Caco-2 (cell line): Measurements from ENCODE around the gene SIM2. TPM values are rescaled to one million over a fixed set of nuclear protein-coding genes. Genes with fewer than 3 reads are reported as not detected.

Experiments used
- BruUV-seq: library from RNA; stranded (reverse); fragments of 400-500 nt; replicated peaks from 2 replicates; lab custom pipeline; 2021; lab: Mats Ljungman, UMichigan
- CTCF ChIA-PET: fragments of 300-600 bp; sonication (Branson Sonifier 250); formaldehyde crosslinking; loops from one replicate; lab custom pipeline; 2022; ENCODE audit warnings: antibody characterized with exemption; lab: Charles Lee
- POLR2A ChIA-PET: fragments of 300-600 bp; sonication (Branson Sonifier 250); formaldehyde crosslinking; loops from one replicate; lab custom pipeline; 2022; ENCODE audit warnings: antibody characterized with exemption; lab: Charles Lee
- DNase-seq, 2 experiments: peaks; one replicate each; pipeline versions ENCODE4 v3.0.0 to v3.0.0-alpha.2; 2020 to 2022
- H3K27me3 ChIP-seq: replicated peaks from 2 replicates; pipeline ENCODE4 v1.6.0; 2011; ENCODE audit warnings: low read length; ENCODE audit not compliant: control insufficient read depth, insufficient read depth
- H3K36me3 ChIP-seq: 2 replicates; pipeline ENCODE4 v1.5.1; 2011; ENCODE audit warnings: low read length; ENCODE audit not compliant: control insufficient read depth, insufficient read depth
- H3K4me1 ChIP-seq: fragments of 250-450 bp; sonication (Bioruptor Pico); 2 replicates; pipeline ENCODE4 v1.5.1; 2020; ENCODE audit warnings: mild to moderate bottlenecking
- H3K4me3 ChIP-seq: 2 replicates; pipeline ENCODE4 v1.5.1; 2011; ENCODE audit warnings: low read depth, mild to moderate bottlenecking, control low read depth, low read length
- H3K9me3 ChIP-seq: fragments of 250-450 bp; sonication (Bioruptor Pico); 2 replicates; pipeline ENCODE4 v1.5.1; 2020; ENCODE audit warnings: mild to moderate bottlenecking, moderate library complexity
- H3K27ac Mint-ChIP-seq: one replicate; pipeline ENCODE4 v1.8.0; 2022; ENCODE audit warnings: mixed read lengths; ENCODE audit not compliant: unreplicated experiment
- H3K27me3 Mint-ChIP-seq: one replicate; pipeline ENCODE4 v1.8.0; 2022; ENCODE audit warnings: mixed read lengths; ENCODE audit not compliant: insufficient read depth, unreplicated experiment
- H3K36me3 Mint-ChIP-seq: one replicate; pipeline ENCODE4 v1.8.0; 2022; ENCODE audit warnings: mild to moderate bottlenecking, mixed read lengths; ENCODE audit not compliant: insufficient read depth, unreplicated experiment
- H3K4me1 Mint-ChIP-seq: one replicate; pipeline ENCODE4 v1.8.0; 2022; ENCODE audit warnings: low read depth, mixed read lengths; ENCODE audit not compliant: unreplicated experiment
- H3K4me3 Mint-ChIP-seq: one replicate; pipeline ENCODE4 v1.8.0; 2022; ENCODE audit warnings: mild to moderate bottlenecking, moderate library complexity, mixed read lengths; ENCODE audit not compliant: unreplicated experiment
- H3K9me3 Mint-ChIP-seq: one replicate; pipeline ENCODE4 v1.8.0; 2022; ENCODE audit warnings: mixed read lengths; ENCODE audit not compliant: unreplicated experiment
- CTCF ChIP-seq, 2 experiments: fragments of 200-600 bp in 1 of 2; IDR thresholded peaks; 1 replicate in 1 of 2; 2 replicates in 1 of 2; pipeline versions ENCODE4 v1.5.1 to v1.8.0; 2011 to 2022; ENCODE audit warnings: antibody characterized with exemption in 1 of 2, control low read depth in 1 of 2, inconsistent platforms in 1 of 2, low read depth in 1 of 2, low read length in 1 of 2, mild to moderate bottlenecking in 1 of 2, moderate library complexity in 1 of 2; ENCODE audit not compliant: insufficient read depth in 1 of 2, severe bottlenecking in 1 of 2, unreplicated experiment in 1 of 2
- intact Hi-C: fragments of 100-400 bp; cut with micrococcal nuclease; formaldehyde crosslinking; loops from one replicate; pipeline ENCODE4 v1.10.0; 2022; ENCODE audit not compliant: unreplicated experiment
- total RNA-seq: library from RNA; stranded (reverse); gene quantifications from 2 replicates; pipeline ENCODE4 v1.2.3, GENCODE V29; 2022

The SIM2 gene
- total RNA-seq, 1 experiment from 2014 or later: 9.4 TPM

- no peak overlapping the region for H3K4me3 ChIP-seq
- H3K4me1 ChIP-seq: peaks cover 10% of the 10 kb centered on the region; the same call in 1 of the 2 replicates
- Mint-ChIP-seq H3K36me3 (peaks cover 5% of the 10 kb centered on the region), H3K27ac (no peak overlapping the region), H3K9me3 (no peaks in the 10 kb centered on the region), H3K27me3 (no peaks in the 10 kb centered on the region), H3K4me1 (peaks cover 11% of the 10 kb centered on the region), H3K4me3 (no peak overlapping the region)
- CTCF ChIA-PET: no interaction called here
- BruUV-seq: no TSS peak
- H3K9me3 ChIP-seq: no peaks in the 10 kb centered on the region
- no peak for TF ChIP-seq CTCF (IDR thresholded peaks at IDR 0.05; ENCODE audit: insufficient read depth in 1 of 2, low read depth in 1 of 2, low read length in 1 of 2, severe bottlenecking in 1 of 2, unreplicated experiment in 1 of 2)
- no peaks in the 10 kb centered on the region for H3K27me3 ChIP-seq
- intact Hi-C loops: no loop called here
- DNase-seq: no peak
- POLR2A ChIA-PET: no interaction called here
- H3K36me3 ChIP-seq: no peaks in the 10 kb centered on the region; the same call in 1 of the 2 replicates
These were observed 34.9 kb downstream of the SIM2 start for GRCh38 chr21:36733857-36734256.

DNA sequence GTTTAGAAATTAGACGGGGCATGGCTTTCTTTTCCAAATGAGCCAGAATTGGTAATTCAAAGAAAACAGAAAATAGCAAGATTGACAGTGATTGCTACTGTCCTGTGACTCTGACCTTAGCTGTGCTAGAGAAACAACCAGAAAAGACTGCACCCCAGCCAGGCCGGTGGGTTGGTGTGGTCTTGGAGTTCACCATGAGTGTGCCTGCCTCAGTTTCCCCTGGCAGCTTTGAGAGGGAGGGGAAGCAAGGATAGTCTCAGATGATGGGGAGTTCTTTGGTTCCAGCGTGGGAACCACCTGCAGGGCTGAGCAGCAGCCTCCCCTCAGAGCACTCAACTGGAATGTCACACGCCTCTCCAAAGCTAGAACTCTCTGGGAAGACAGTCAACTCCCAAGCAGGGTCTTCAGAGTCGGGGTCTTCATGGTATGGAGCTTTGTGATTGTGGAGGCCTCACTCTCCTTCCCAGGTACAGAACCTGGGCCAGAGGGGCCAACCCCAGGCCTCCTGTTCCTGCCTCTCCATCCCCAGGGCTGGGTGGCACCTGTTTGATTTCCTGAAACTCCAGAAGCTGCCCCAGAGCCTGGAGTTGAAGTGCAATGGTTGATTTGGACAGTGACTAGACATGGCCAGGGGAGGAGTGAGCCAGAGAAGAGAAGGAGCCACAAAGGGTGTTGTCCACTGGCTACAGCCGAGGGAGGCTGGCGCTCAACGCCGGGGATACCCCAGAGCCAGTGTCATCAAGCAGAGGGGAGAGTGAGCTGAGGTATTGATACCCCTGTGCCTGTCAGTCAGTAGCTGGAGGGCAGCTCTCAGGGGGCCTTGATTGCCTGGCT, 35.7 kb downstream of the SIM2 start:
- ChIA-PET CTCF (no interaction called here), POLR2A (no interaction called here)
- BruUV-seq: no TSS peak
- Mint-ChIP-seq H3K27me3 (no peaks in the 10 kb centered on the region), H3K9me3 (no peaks in the 10 kb centered on the region), H3K27ac (no peak overlapping the region), H3K4me1 (peaks cover 11% of the 10 kb centered on the region), H3K4me3 (no peak overlapping the region), H3K36me3 (peaks cover 5% of the 10 kb centered on the region)
- DNase-seq: no peak
- H3K4me3 ChIP-seq: no peak overlapping the region
- H3K9me3 ChIP-seq: no peaks in the 10 kb centered on the region
- H3K4me1 ChIP-seq: peaks cover 10% of the 10 kb centered on the region; the same call in 1 of the 2 replicates
- H3K27me3 ChIP-seq: no peaks in the 10 kb centered on the region
- intact Hi-C loops: no loop called here
- H3K36me3 ChIP-seq: no peaks in the 10 kb centered on the region; the same call in 1 of the 2 replicates
- TF ChIP-seq CTCF (IDR thresholded peaks at IDR 0.05; ENCODE audit: insufficient read depth in 1 of 2, low read depth in 1 of 2, low read length in 1 of 2, severe bottlenecking in 1 of 2, unreplicated experiment in 1 of 2): no peak

- intact Hi-C loops: no loop called here
- Histone ChIP-seq H3K4me3 (no peak overlapping the region), H3K9me3 (no peaks in the 10 kb centered on the region), H3K4me1 (peaks cover 8% of the 10 kb centered on the region; the same call in 1 of the 2 replicates), H3K36me3 (no peaks in the 10 kb centered on the region; the same call in 1 of the 2 replicates), H3K27me3 (no peaks in the 10 kb centered on the region)
- ChIA-PET POLR2A (no interaction called here), CTCF (no interaction called here)
- H3K4me3 Mint-ChIP-seq: peak overlapping the region; percentile 28
- no peaks in the 10 kb centered on the region for H3K9me3 Mint-ChIP-seq
- no TSS peak for BruUV-seq
- H3K27me3 Mint-ChIP-seq: no peaks in the 10 kb centered on the region
- H3K4me1 Mint-ChIP-seq: peaks cover 8% of the 10 kb centered on the region
- DNase-seq: no peak
- no peak overlapping the region for H3K27ac Mint-ChIP-seq
- H3K36me3 Mint-ChIP-seq: peaks cover 5% of the 10 kb centered on the region
- no peak for TF ChIP-seq CTCF (IDR thresholded peaks at IDR 0.05; ENCODE audit: insufficient read depth in 1 of 2, low read depth in 1 of 2, low read length in 1 of 2, severe bottlenecking in 1 of 2, unreplicated experiment in 1 of 2)
These were observed 36.2 kb downstream of the SIM2 start for GRCh38 chr21:36735201-36735515.
